Small intestine (tissue), 7 donors: ENCODE measurements around the gene PCID2. TPM values are rescaled to one million over a fixed set of nuclear protein-coding genes. Genes with fewer than 3 reads are reported as not detected.

Source experiments
- DNase-seq, 2 donors: peaks; one replicate each; pipeline versions ENCODE4 v3.0.0 to v3.0.0-alpha.2; 2013
- FAIRE-seq: peaks from 2 replicates; lab custom pipeline; 2012; peaks lifted over from hg19 to GRCh38; lab: Jason Lieb, UNC
- H3K27ac ChIP-seq, 3 donors: one replicate each; pipeline ENCODE4 v1.5.1; 2013; ENCODE audit warnings: low read length in 2 of 3, mild to moderate bottlenecking in 2 of 3, control low read depth in 1 of 3, inconsistent platforms in 1 of 3, low read depth in 1 of 3, moderate library complexity in 1 of 3
- H3K27me3 ChIP-seq, 3 donors: one replicate each; pipeline ENCODE4 v1.6.1; 2013; ENCODE audit warnings: low read length in 3 of 3, inconsistent platforms in 1 of 3; ENCODE audit not compliant: control insufficient read depth in 3 of 3, insufficient read depth in 3 of 3
- H3K36me3 ChIP-seq, 3 donors: one replicate each; pipeline ENCODE4 v1.6.1; 2013; ENCODE audit warnings: low read length in 3 of 3, inconsistent platforms in 1 of 3, low read depth in 1 of 3, mild to moderate bottlenecking in 1 of 3, moderate library complexity in 1 of 3; ENCODE audit not compliant: control insufficient read depth in 3 of 3, insufficient read depth in 2 of 3
- H3K4me1 ChIP-seq, 3 donors: one replicate each; pipeline ENCODE4 v1.6.1; 2013; ENCODE audit warnings: low read length in 2 of 3, inconsistent platforms in 1 of 3, low read depth in 1 of 3, mild to moderate bottlenecking in 1 of 3, moderate library complexity in 1 of 3; ENCODE audit not compliant: control insufficient read depth in 3 of 3, insufficient read depth in 2 of 3
- H3K4me3 ChIP-seq, 3 donors: one replicate each; pipeline ENCODE4 v1.5.1; 2013; ENCODE audit warnings: low read length in 3 of 3, control low read depth in 1 of 3, inconsistent platforms in 1 of 3, low read depth in 1 of 3, mild to moderate bottlenecking in 1 of 3, moderate library complexity in 1 of 3
- H3K9me3 ChIP-seq, 2 donors: one replicate each; pipeline ENCODE4 v1.6.1; 2013; ENCODE audit warnings: low read depth in 1 of 2, low read length in 1 of 2; ENCODE audit not compliant: control insufficient read depth in 2 of 2, insufficient read depth in 1 of 2
- WGBS, 3 donors: extraction: QIAGEN DNeasy Blood & Tissue Kit; methylation state at CpG; one replicate each; pipeline ENCODE4 v1.1.7; 2013; 5-methylcytosine and 5-hydroxymethylcytosine counted together
- polyA plus RNA-seq, 4 donors: library from polyadenylated mRNA; stranded (reverse) in 3 of 4; unstranded in 1 of 4; fragments of 200-250 nt in 3 of 4; fragments of 120-200 nt in 1 of 4; gene quantifications; one replicate each; pipeline versions ENCODE4 v1.2.1 to v1.2.3, GENCODE V29; 2013
- donor health status: healthy with polysubstance abuse.
- donor health status: control.
- donor health status: control.
- donor health status: Bipolar disorder and iron deficiency.
- donor health status: healthy.

Gene PCID2
- polyA plus RNA-seq, 4 donors = 21.6 to 51.3 (median 30.0) TPM

- DNase-seq (no peak), FAIRE-seq (no peak)
- H3K27ac ChIP-seq = no peak overlapping the region
- 95 to 97% (median 96%) methylated on average over 23 of the region's 23 CpGs for WGBS, 3 donors
- no peaks in the 10 kb centered on the region for H3K4me1 ChIP-seq
- no peaks in the 10 kb centered on the region for H3K9me3 ChIP-seq
- H3K36me3 ChIP-seq = peaks cover 3 to 56% (median 8%) of the 10 kb centered on the region in 3 donors
- H3K27me3 ChIP-seq = no peaks in the 10 kb centered on the region
- no peak overlapping the region for H3K4me3 ChIP-seq
Observed at GRCh38 chr13:113187883-113188665, 20.4 kb downstream of the PCID2 start.

- FAIRE-seq (no peak), DNase-seq (peak in 1 of 2 donors; percentile 75)
- WGBS, 3 donors = 55 to 71% (median 70%) methylated on average over 9 of the region's 9 CpGs
- Histone ChIP-seq H3K9me3 (no peaks in the 10 kb centered on the region), H3K27ac (peak overlapping the region in 1 of 3 donors; percentile 22), H3K4me1 (no peaks in the 10 kb centered on the region), H3K27me3 (no peaks in the 10 kb centered on the region), H3K36me3 (peaks cover 3 to 53% (median 8%) of the 10 kb centered on the region in 3 donors), H3K4me3 (no peak overlapping the region)
Observed at GRCh38 chr13:113187263-113187669, 21.2 kb downstream of the PCID2 start.

GRCh38 chr13:113186061-113186900, 22.2 kb downstream of the PCID2 start:
- 72 to 81% (median 74%) methylated on average over 12 to 13 of the region's 13 CpGs for WGBS, 3 donors
- Histone ChIP-seq H3K27ac (peak overlapping the region in 1 of 3 donors; percentile 55), H3K27me3 (no peaks in the 10 kb centered on the region), H3K4me3 (no peak overlapping the region), H3K36me3 (peaks cover 3 to 52% (median 8%) of the 10 kb centered on the region in 3 donors), H3K4me1 (no peaks in the 10 kb centered on the region), H3K9me3 (no peaks in the 10 kb centered on the region)
- DNase-seq (no peak), FAIRE-seq (no peak)

- Histone ChIP-seq H3K27me3 (no peaks in the 10 kb centered on the region), H3K27ac (peak overlapping the region in 1 of 3 donors; percentile 2), H3K4me1 (no peaks in the 10 kb centered on the region), H3K4me3 (no peak overlapping the region), H3K9me3 (no peaks in the 10 kb centered on the region), H3K36me3 (peaks cover 3 to 55% (median 9%) of the 10 kb centered on the region in 3 donors)
- FAIRE-seq = no peak
- 83 to 88% (median 84%) methylated on average over 22 of the region's 22 CpGs for WGBS, 3 donors
- DNase-seq = no peak
Observed at GRCh38 chr13:113184568-113185440, 23.7 kb downstream of the PCID2 start.

- Histone ChIP-seq H3K4me1 (no peaks in the 10 kb centered on the region), H3K27me3 (no peaks in the 10 kb centered on the region), H3K9me3 (no peaks in the 10 kb centered on the region), H3K36me3 (peaks cover 7 to 59% (median 10%) of the 10 kb centered on the region in 3 donors), H3K4me3 (no peak overlapping the region), H3K27ac (no peak overlapping the region)
- DNase-seq (no peak), FAIRE-seq (no peak)
- WGBS, 3 donors = 85 to 88% (median 87%) methylated on average over 14 of the region's 14 CpGs
Observed at GRCh38 chr13:113183450-113184129, 24.9 kb downstream of the PCID2 start.

- no peak overlapping the region for H3K4me3 ChIP-seq
- H3K27me3 ChIP-seq = no peaks in the 10 kb centered on the region
- H3K36me3 ChIP-seq = peaks cover 14 to 56% (median 15%) of the 10 kb centered on the region in 3 donors
- 74 to 85% (median 83%) methylated on average over 4 of the region's 4 CpGs for WGBS, 3 donors
- no peak overlapping the region for H3K27ac ChIP-seq
- DNase-seq (no peak), FAIRE-seq (no peak)
- H3K9me3 ChIP-seq = no peaks in the 10 kb centered on the region
- no peaks in the 10 kb centered on the region for H3K4me1 ChIP-seq
Observed at GRCh38 chr13:113182046-113182445, 26.4 kb downstream of the PCID2 start.

- no peak for FAIRE-seq
- Histone ChIP-seq H3K9me3 (no peaks in the 10 kb centered on the region), H3K36me3 (peaks cover 14 to 60% (median 23%) of the 10 kb centered on the region in 3 donors), H3K4me1 (no peaks in the 10 kb centered on the region), H3K27me3 (no peaks in the 10 kb centered on the region), H3K4me3 (no peak overlapping the region), H3K27ac (peak overlapping the region in 1 of 3 donors; percentile 2)
- 87 to 93% (median 92%) methylated on average over 28 of the region's 28 CpGs for WGBS, 3 donors
- DNase-seq = no peak
Observed at GRCh38 chr13:113179374-113180230, 28.9 kb downstream of the PCID2 start.
